HG02970 (cell line): Measurements from ENCODE around the gene TRIM31.

Experiments
- ATAC-seq: cut with Tn5 transposase; IDR thresholded peaks from one replicate; pipeline ENCODE4 v1.9.1; 2021; ENCODE audit warnings: mild to moderate bottlenecking, moderate library complexity, moderate number of reproducible peaks; ENCODE audit not compliant: unreplicated experiment, low FRiP score

The TRIM31 gene

GRCh38 chr6:30092852-30093543, 19.9 kb downstream of the TRIM31 start:
- no peak for ATAC-seq

GRCh38 chr6:30091577-30092381, 21.1 kb downstream of the TRIM31 start:
- ATAC-seq = no peak

- no peak for ATAC-seq
These were observed 25.0 kb downstream of the TRIM31 start for GRCh38 chr6:30087876-30088275.

- no peak for ATAC-seq
These were observed 35.7 kb downstream of the TRIM31 start for GRCh38 chr6:30077218-30077617.

GRCh38 chr6:30075790-30076732, 36.8 kb downstream of the TRIM31 start:
- no peak for ATAC-seq

GRCh38 chr6:30075094-30075789, 37.6 kb downstream of the TRIM31 start, which contains the start of gene RNF39:
Gene RNF39 (minus strand): TSS chr6:30075769. CDS start chr6:30075585, 184 bp downstream.
- no peak for ATAC-seq

- ATAC-seq = no peak
These were observed 38.4 kb downstream of the TRIM31 start for GRCh38 chr6:30074331-30075093.

GRCh38 chr6:30073489-30074235, 39.2 kb downstream of the TRIM31 start:
- ATAC-seq = no peak

- no peak for ATAC-seq
These were observed 41.0 kb downstream of the TRIM31 start for GRCh38 chr6:30071858-30072257.

- ATAC-seq = no peak
These were observed 41.6 kb downstream of the TRIM31 start for GRCh38 chr6:30071081-30071818.

GRCh38 chr6:30067460-30068139, 45.3 kb downstream of the TRIM31 start:
- no peak for ATAC-seq

GRCh38 chr6:30066577-30067459, 46.1 kb downstream of the TRIM31 start, which contains the start of gene PPP1R11:
Gene PPP1R11 (plus strand): TSS chr6:30067198. CDS start chr6:30067411, 213 bp downstream.
- peak; percentile 94 for ATAC-seq

GRCh38 chr6:30066082-30066481, 46.8 kb downstream of the TRIM31 start:
- no peak for ATAC-seq

GRCh38 chr6:30063315-30063714, 49.6 kb downstream of the TRIM31 start:
- ATAC-seq = no peak

- ATAC-seq = no peak
These were observed 50.3 kb downstream of the TRIM31 start for GRCh38 chr6:30062471-30063178.
